ENCODE data around the gene CLIC3. TPM values are rescaled to one million over a fixed set of nuclear protein-coding genes. Genes with fewer than 3 reads are reported as not detected.

The CLIC3 gene
- total and polyA plus RNA-seq, 10 donors = 2.9 to 10.7 (median 5.4) TPM

DNA sequence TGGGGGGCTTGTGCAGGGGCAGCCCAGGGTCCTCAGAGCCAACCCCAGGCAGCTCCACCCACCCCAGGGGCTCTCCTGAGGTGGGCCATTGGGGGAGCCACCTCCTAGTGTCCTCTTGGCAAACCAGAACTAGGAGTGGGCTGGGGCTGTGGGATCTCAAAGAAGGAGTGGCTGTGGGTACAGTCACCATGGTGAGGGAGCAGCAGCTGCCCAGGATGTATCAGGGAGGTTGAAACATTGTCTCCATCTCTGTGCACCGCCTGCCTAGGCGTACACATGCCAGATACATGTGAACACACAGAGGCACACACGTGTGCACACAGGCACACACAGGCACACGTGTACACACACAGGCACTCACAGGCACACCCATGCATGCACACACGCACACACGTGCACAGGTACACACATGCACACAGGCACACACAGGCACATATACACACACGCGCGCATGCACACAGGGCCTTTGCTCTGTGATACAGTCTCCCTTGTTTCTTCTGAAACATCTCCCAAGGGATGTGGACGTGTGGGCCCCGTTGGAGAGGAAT is 33.6 kb downstream of the CLIC3 start:
- whole genome bisulfite sequencing, 5 donors = 85 to 95% (median 92%) methylated on average over 11 of the region's 11 CpGs
- no peak for DNase-seq
- Histone ChIP-seq H3K4me3 (no peak overlapping the region), H3K27me3 (replicated peaks in 1 of 7) (peaks cover 0 to 4% (median 0%) of the 10 kb centered on the region in 7 donors), H3K9me3 (no peaks in the 10 kb centered on the region), H3K27ac (peak overlapping the region in 4 of 8 donors; percentile 57 to 80 (median 59)), H3K4me1 (peaks cover 11 to 73% (median 42%) of the 10 kb centered on the region in 6 donors), H3K36me3 (no peaks in the 10 kb centered on the region)
- intact Hi-C loops (cut with DNase I; ENCODE audit: low total_unique reads) = no loop called here
- TF ChIP-seq, protein P1, sequence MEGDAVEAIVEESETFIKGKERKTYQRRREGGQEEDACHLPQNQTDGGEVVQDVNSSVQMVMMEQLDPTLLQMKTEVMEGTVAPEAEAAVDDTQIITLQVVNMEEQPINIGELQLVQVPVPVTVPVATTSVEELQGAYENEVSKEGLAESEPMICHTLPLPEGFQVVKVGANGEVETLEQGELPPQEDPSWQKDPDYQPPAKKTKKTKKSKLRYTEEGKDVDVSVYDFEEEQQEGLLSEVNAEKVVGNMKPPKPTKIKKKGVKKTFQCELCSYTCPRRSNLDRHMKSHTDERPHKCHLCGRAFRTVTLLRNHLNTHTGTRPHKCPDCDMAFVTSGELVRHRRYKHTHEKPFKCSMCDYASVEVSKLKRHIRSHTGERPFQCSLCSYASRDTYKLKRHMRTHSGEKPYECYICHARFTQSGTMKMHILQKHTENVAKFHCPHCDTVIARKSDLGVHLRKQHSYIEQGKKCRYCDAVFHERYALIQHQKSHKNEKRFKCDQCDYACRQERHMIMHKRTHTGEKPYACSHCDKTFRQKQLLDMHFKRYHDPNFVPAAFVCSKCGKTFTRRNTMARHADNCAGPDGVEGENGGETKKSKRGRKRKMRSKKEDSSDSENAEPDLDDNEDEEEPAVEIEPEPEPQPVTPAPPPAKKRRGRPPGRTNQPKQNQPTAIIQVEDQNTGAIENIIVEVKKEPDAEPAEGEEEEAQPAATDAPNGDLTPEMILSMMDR (IDR thresholded peaks at IDR 0.05 in 8 of 11, conservative IDR thresholded peaks at IDR 0.05 in 3 of 11) = no peak
- no peak for TF ChIP-seq POLR2AphosphoS5 (IDR thresholded peaks at IDR 0.05)
- no peak for TF ChIP-seq POLR2A (IDR thresholded peaks at IDR 0.05)

DNA sequence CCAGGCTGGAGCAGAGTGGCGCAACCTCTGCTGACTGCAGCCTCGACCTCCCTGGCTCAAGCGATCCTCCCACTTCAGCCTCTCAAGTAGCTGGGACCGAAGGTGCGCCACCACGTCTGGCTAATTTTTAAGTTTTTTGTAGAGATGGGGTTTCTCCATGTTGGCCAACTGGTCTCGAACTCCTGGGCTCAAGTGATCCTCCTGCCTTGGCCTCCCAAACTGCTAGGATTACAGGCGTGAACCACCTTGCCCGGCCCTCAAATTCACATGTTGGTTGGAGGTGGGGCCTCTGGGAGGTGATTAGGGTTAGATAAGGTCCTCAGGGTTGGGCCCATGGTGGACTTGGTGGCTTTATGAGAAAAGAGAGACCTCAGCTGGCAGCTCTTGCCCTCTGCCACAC is 34.2 kb downstream of the CLIC3 start:
- Histone ChIP-seq H3K27me3 (replicated peaks in 1 of 7) (peaks cover 0 to 4% (median 0%) of the 10 kb centered on the region in 7 donors), H3K27ac (peak overlapping the region in 6 of 8 donors; percentile 9 to 80 (median 58)), H3K9me3 (no peaks in the 10 kb centered on the region), H3K36me3 (no peaks in the 10 kb centered on the region), H3K4me3 (no peak overlapping the region), H3K4me1 (peaks cover 11 to 73% (median 42%) of the 10 kb centered on the region in 6 donors)
- no peak for DNase-seq
- 91 to 96% (median 93%) methylated on average over 9 of the region's 9 CpGs for WGBS, 5 donors
- intact Hi-C loops (cut with DNase I; ENCODE audit: low total_unique reads) = no loop called here
- TF ChIP-seq, protein P1 (IDR thresholded peaks at IDR 0.05 in 8 of 11, conservative IDR thresholded peaks at IDR 0.05 in 3 of 11) = no peak
- TF ChIP-seq POLR2A (IDR thresholded peaks at IDR 0.05) (no peak), POLR2AphosphoS5 (IDR thresholded peaks at IDR 0.05) (no peak)

DNA sequence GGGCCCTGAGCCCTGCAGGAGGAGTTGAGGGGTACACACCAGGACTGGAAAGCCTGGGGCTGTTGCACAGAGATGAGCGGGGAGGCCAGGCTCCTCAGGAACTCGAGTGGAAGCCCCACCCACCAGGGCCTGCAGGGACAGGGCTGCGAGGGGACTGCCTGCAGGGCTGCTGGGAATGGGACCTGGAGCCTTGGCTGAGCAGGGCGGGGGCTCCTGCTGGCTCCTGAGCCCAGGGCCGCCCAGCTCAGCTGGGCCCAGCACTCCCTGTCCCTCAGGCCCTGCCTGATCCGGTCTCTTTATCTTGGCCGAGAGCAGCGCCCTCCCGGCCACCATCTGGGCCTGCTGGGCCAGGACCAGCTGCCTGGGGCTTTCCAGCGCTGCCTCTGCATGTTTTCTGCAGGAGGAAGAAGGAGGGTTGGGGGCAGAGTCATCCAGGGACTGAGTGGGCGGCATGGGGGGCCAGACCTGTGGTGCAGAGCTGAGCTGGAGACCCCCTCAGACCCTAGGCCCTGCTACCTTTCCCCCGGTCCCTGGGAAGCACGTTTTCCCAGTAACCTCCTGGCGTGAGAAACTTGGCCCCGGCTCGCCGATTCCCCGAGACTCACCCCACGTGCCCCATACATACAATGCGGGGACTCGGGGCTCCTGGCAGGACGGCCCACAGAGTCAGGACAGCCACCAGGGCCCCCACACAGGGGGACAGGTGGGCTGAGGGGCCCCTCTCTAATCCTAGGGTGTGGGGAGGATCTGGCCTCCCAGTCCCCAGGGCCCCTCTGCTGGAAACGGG is 34.9 kb downstream of the CLIC3 start:
- TF ChIP-seq POLR2AphosphoS5 (IDR thresholded peaks at IDR 0.05) = peak in 2 of 3 donors; percentile 54 to 62
- TF ChIP-seq, protein P1 (IDR thresholded peaks at IDR 0.05 in 8 of 11, conservative IDR thresholded peaks at IDR 0.05 in 3 of 11) = no peak
- peaks cover 0 to 4% (median 0%) of the 10 kb centered on the region in 7 donors for H3K27me3 ChIP-seq (replicated peaks in 1 of 7)
- peak overlapping the region in 7 of 8 donors; percentile 9 to 80 (median 57) for H3K27ac ChIP-seq
- peaks cover 11 to 72% (median 42%) of the 10 kb centered on the region in 6 donors for H3K4me1 ChIP-seq
- H3K4me3 ChIP-seq = no peak overlapping the region
- no peak for DNase-seq
- no peaks in the 10 kb centered on the region for H3K36me3 ChIP-seq
- intact Hi-C loops (cut with DNase I; ENCODE audit: low total_unique reads) = no loop called here
- 67 to 81% (median 77%) methylated on average over 14 to 23 of the region's 23 CpGs for WGBS, 5 donors
- H3K9me3 ChIP-seq = no peaks in the 10 kb centered on the region

- TF ChIP-seq, protein P1 (IDR thresholded peaks at IDR 0.05 in 8 of 11, conservative IDR thresholded peaks at IDR 0.05 in 3 of 11) = no peak
- TF ChIP-seq POLR2A (IDR thresholded peaks at IDR 0.05) (no peak), POLR2AphosphoS5 (IDR thresholded peaks at IDR 0.05) (no peak)
- WGBS, 5 donors = 86 to 94% (median 90%) methylated on average over 7 to 15 of the region's 15 CpGs
- Histone ChIP-seq H3K9me3 (no peaks in the 10 kb centered on the region), H3K27ac (peak overlapping the region in 7 of 8 donors; percentile 9 to 80 (median 57)), H3K4me3 (no peak overlapping the region), H3K36me3 (no peaks in the 10 kb centered on the region), H3K4me1 (peaks cover 6 to 66% (median 36%) of the 10 kb centered on the region in 6 donors), H3K27me3 (replicated peaks in 1 of 7) (no peaks in the 10 kb centered on the region)
- intact Hi-C loops (cut with DNase I; ENCODE audit: low total_unique reads) = no loop called here
- no peak for DNase-seq
These were observed 35.5 kb downstream of the CLIC3 start for GRCh38 chr9:136960938-136961275.

Measured in spleen (tissue), 11 donors.